Gastroesophageal sphincter (tissue), 4 donors: ENCODE results near the gene SLC25A20. TPM values are rescaled to one million over a fixed set of nuclear protein-coding genes. Genes with fewer than 3 reads are reported as not detected.

Experiments used
- ATAC-seq: fragments of 150-250 bp; one replicate; pipeline ENCODE4 v1.9.1; 2016; ENCODE audit warnings: mild to moderate bottlenecking, moderate library complexity
- H3K27ac ChIP-seq, 4 donors: fragments of 200-600 bp; sonication (generic) in 3 of 4; 1 replicate in 3 of 4; 2 replicates in 1 of 4; pipeline ENCODE4 v1.5.1; 2016 to 2019
- H3K27me3 ChIP-seq: fragments of 200-600 bp; sonication (generic); one replicate; pipeline ENCODE4 v1.5.1; 2019
- H3K36me3 ChIP-seq, 2 donors: fragments of 200-600 bp; sonication (generic); one replicate each; pipeline ENCODE4 v1.5.1; 2019; ENCODE audit warnings: control low read depth in 1 of 2
- H3K4me1 ChIP-seq, 3 donors: fragments of 200-600 bp; sonication (generic); 1 replicate in 2 of 3; 2 replicates in 1 of 3; pipeline ENCODE4 v1.5.1; 2016 to 2019; ENCODE audit warnings: control low read depth in 2 of 3
- H3K4me3 ChIP-seq, 2 donors: fragments of 200-600 bp; sonication (generic); one replicate each; pipeline ENCODE4 v1.5.1; 2019; ENCODE audit warnings: mild to moderate bottlenecking in 1 of 2, moderate library complexity in 1 of 2
- H3K9me3 ChIP-seq, 3 donors: fragments of 200-600 bp; sonication (generic); one replicate each; pipeline ENCODE4 v1.5.1; 2017 to 2019; ENCODE audit warnings: control low read depth in 2 of 3
- CTCF ChIP-seq, 4 experiments: fragments of 200-600 bp in 2 of 4; fragments of 450-650 bp in 2 of 4; sonication (generic) in 1 of 4; IDR thresholded peaks; one replicate each; pipeline ENCODE4 v1.5.1; 2017 to 2019; ENCODE audit warnings: antibody characterized with exemption in 4 of 4, mild to moderate bottlenecking in 2 of 4, moderate library complexity in 2 of 4
- EP300 ChIP-seq: sonication (generic); formaldehyde crosslinking; IDR thresholded peaks from one replicate; pipeline ENCODE4 v1.6.1; 2017; ENCODE audit warnings: antibody characterized with exemption, mild to moderate bottlenecking
- POLR2A ChIP-seq, 2 donors: fragments of 450-650 bp; IDR thresholded peaks; one replicate each; pipeline ENCODE4 v1.6.1; 2017; ENCODE audit warnings: antibody characterized with exemption in 2 of 2, mild to moderate bottlenecking in 2 of 2, moderate library complexity in 1 of 2
- POLR2AphosphoS5 ChIP-seq: sonication (generic); formaldehyde crosslinking; IDR thresholded peaks from one replicate; pipeline ENCODE4 v1.6.1; 2017; ENCODE audit warnings: antibody characterized with exemption
- WGBS, 2 donors: methylation state at CpG; one replicate each; pipeline ENCODE4 v1.1.5; 2018; ENCODE audit warnings: low coverage in 1 of 2; 5-methylcytosine and 5-hydroxymethylcytosine counted together
- total RNA-seq, 4 donors: library from RNA; depleted of rRNA; stranded (reverse); fragments of >200 nt; gene quantifications; one replicate each; pipeline ENCODE4 v1.1.0, GENCODE V29; 2016

The SLC25A20 gene
- total RNA-seq, 4 donors from 2014 or later, result 19.0 to 47.0 (median 23.9) TPM

GRCh38 chr3:48881652-48882114, 17.0 kb downstream of the SLC25A20 start:
- no peaks in the 10 kb centered on the region for H3K27me3 ChIP-seq
- TF ChIP-seq POLR2AphosphoS5 (no peak), POLR2A (IDR thresholded peaks at IDR 0.05) (no peak), EP300 (no peak), CTCF (IDR thresholded peaks at IDR 0.05) (no peak)
- H3K9me3 ChIP-seq, result no peaks in the 10 kb centered on the region
- H3K36me3 ChIP-seq, result peaks cover 0 to 88% of the 10 kb centered on the region in 2 donors
- WGBS, 2 donors, result 92 to 100% methylated on average over 1 to 2 of the region's 5 CpGs
- H3K4me1 ChIP-seq, result no peaks in the 10 kb centered on the region
- H3K27ac ChIP-seq, result no peak overlapping the region
- ATAC-seq, result no peak
- H3K4me3 ChIP-seq, result no peak overlapping the region

GRCh38 chr3:48881006-48881405, 17.7 kb downstream of the SLC25A20 start:
- Histone ChIP-seq H3K36me3 (peaks cover 0 to 85% of the 10 kb centered on the region in 2 donors), H3K27me3 (no peaks in the 10 kb centered on the region), H3K9me3 (no peaks in the 10 kb centered on the region), H3K4me3 (no peak overlapping the region), H3K4me1 (no peaks in the 10 kb centered on the region), H3K27ac (no peak overlapping the region)
- 75 to 100% methylated on average over 1 to 3 of the region's 3 CpGs for whole genome bisulfite sequencing, 2 donors
- no peak for TF ChIP-seq EP300
- TF ChIP-seq POLR2AphosphoS5, result no peak
- no peak for ATAC-seq

- 74% methylated on average over 3 of the region's 6 CpGs; no CpG with 5 or more reads in 1 of the 2 donors for WGBS, 2 donors
- TF ChIP-seq CTCF (IDR thresholded peaks at IDR 0.05) (no peak), POLR2AphosphoS5 (no peak), EP300 (no peak), POLR2A (IDR thresholded peaks at IDR 0.05) (no peak)
- no peaks in the 10 kb centered on the region for H3K4me1 ChIP-seq
- no peaks in the 10 kb centered on the region for H3K27me3 ChIP-seq
- no peaks in the 10 kb centered on the region for H3K9me3 ChIP-seq
- H3K36me3 ChIP-seq, result peaks cover 0 to 87% of the 10 kb centered on the region in 2 donors
- no peak for ATAC-seq
- H3K27ac ChIP-seq, result no peak overlapping the region
- H3K4me3 ChIP-seq, result no peak overlapping the region
Measured at GRCh38 chr3:48879994-48880377, 18.7 kb downstream of the SLC25A20 start.

GRCh38 chr3:48879307-48879993, 19.2 kb downstream of the SLC25A20 start:
- H3K27me3 ChIP-seq, result no peaks in the 10 kb centered on the region
- no peak overlapping the region for H3K27ac ChIP-seq
- H3K4me1 ChIP-seq, result no peaks in the 10 kb centered on the region
- H3K36me3 ChIP-seq, result peaks cover 0 to 87% of the 10 kb centered on the region in 2 donors
- no peak overlapping the region for H3K4me3 ChIP-seq
- H3K9me3 ChIP-seq, result no peaks in the 10 kb centered on the region
- no peak for ATAC-seq
- no peak for TF ChIP-seq CTCF (IDR thresholded peaks at IDR 0.05)
- TF ChIP-seq POLR2AphosphoS5, result no peak
- no peak for TF ChIP-seq EP300
- TF ChIP-seq POLR2A (IDR thresholded peaks at IDR 0.05), result no peak
- WGBS, 2 donors, result 88 to 96% methylated on average over 4 to 5 of the region's 6 CpGs

GRCh38 chr3:48877671-48878070, 21.0 kb downstream of the SLC25A20 start:
- H3K4me3 ChIP-seq, result no peak overlapping the region
- TF ChIP-seq POLR2A (IDR thresholded peaks at IDR 0.05), result no peak
- no peak for TF ChIP-seq POLR2AphosphoS5
- no peak for TF ChIP-seq EP300
- TF ChIP-seq CTCF (IDR thresholded peaks at IDR 0.05), result no peak
- H3K27ac ChIP-seq, result no peak overlapping the region
- H3K9me3 ChIP-seq, result no peaks in the 10 kb centered on the region
- no peaks in the 10 kb centered on the region for H3K4me1 ChIP-seq
- peaks cover 0 to 83% of the 10 kb centered on the region in 2 donors for H3K36me3 ChIP-seq
- no peak for ATAC-seq
- H3K27me3 ChIP-seq, result no peaks in the 10 kb centered on the region
- WGBS, 2 donors, result 85 to 100% methylated on average over 1 to 8 of the region's 8 CpGs
